Thoracic aorta (tissue), 2 donors: Measurements from ENCODE around the gene SLC25A52. TPM values are rescaled to one million over a fixed set of nuclear protein-coding genes. Genes with fewer than 3 reads are reported as not detected.

Source experiments
- ATAC-seq: fragments of 150-250 bp; one replicate; pipeline ENCODE4 v1.8.0; 2017; ENCODE audit warnings: low read depth; ENCODE audit not compliant: insufficient number of reproducible peaks, low FRiP score
- DNase-seq: peaks from one replicate; pipeline ENCODE4 v3.0.0-alpha.2; 2020; ENCODE audit warnings: low spot score
- H3K27ac ChIP-seq, 2 donors: fragments of 200-600 bp; sonication (generic); 1 replicate in 1 of 2; 2 replicates in 1 of 2; pipeline ENCODE4 v1.5.1; 2016; ENCODE audit warnings: mild to moderate bottlenecking in 2 of 2, moderate library complexity in 2 of 2
- H3K27me3 ChIP-seq: fragments of 200-600 bp; sonication (generic); replicated peaks from 2 replicates; pipeline ENCODE4 v1.6.0; 2016; ENCODE audit warnings: mild to moderate bottlenecking; ENCODE audit not compliant: insufficient read depth
- H3K36me3 ChIP-seq: fragments of 200-600 bp; sonication (generic); one replicate; pipeline ENCODE4 v1.5.1; 2016
- H3K4me1 ChIP-seq, 2 donors: fragments of 200-600 bp; sonication (generic); 1 replicate in 1 of 2; 2 replicates in 1 of 2; pipeline versions ENCODE4 v1.5.1 to v1.6.0; 2016; ENCODE audit warnings: low read depth in 2 of 2, mild to moderate bottlenecking in 1 of 2; ENCODE audit not compliant: control insufficient read depth in 1 of 2
- H3K4me3 ChIP-seq: fragments of 200-600 bp; sonication (generic); 2 replicates; pipeline ENCODE4 v1.5.1; 2016; ENCODE audit warnings: mild to moderate bottlenecking
- H3K9me3 ChIP-seq: fragments of 200-600 bp; sonication (generic); 2 replicates; pipeline ENCODE4 v1.5.1; 2016
- total RNA-seq, 2 donors: library from RNA; depleted of rRNA; stranded (reverse); fragments of >200 nt; gene quantifications; one replicate each; pipeline versions ENCODE4 v1.1.0 to v1.2.3, GENCODE V29; 2016
- TF ChIP-seq, protein P1 (sequence below): fragments of 200-600 bp; sonication (generic); IDR thresholded peaks from one replicate; pipeline ENCODE4 v1.5.1; 2019; ENCODE audit warnings: antibody characterized with exemption

SLC25A52 gene
- total RNA-seq, 2 donors from 2014 or later: not detected

DNA sequence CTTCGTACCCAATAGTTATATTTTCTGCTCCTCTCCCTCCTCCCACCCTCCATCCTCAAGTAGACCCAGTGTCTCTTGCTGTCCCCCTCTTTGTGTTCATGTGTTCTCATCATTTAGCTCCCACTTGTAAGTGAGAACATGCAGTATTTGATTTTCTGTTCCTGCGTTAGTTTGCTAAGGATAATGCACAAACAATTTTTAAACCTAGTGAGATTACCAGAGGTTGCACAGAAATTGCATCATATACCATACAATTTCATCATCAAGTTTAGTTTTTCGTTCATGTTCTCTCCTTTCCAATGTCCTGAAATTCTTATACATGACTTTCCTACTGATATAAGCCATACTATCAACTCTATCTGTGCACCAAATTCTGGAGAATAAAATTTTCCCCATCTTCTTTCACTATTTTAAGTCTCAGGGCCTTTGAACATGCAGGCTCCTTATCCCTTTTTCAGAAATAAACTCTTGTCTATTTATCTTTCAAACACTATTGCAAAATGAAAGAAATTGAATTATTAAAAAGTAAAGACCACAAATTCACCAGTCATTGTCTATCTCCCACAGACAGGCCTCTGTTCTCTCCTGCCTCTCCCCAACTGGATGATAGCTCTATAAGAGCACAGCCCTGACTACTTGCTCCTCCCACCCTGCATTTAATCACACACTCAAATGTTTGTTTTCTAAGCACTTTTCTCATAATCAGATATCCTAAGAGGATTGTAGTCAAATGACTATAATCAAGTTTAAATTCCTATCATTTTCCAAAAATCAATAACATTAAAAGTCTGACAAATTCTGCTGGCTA is 49.1 kb downstream of the SLC25A52 start:
- Histone ChIP-seq H3K27ac (no peak overlapping the region), H3K4me3 (no peak overlapping the region), H3K4me1 (peaks cover 7 to 9% of the 10 kb centered on the region in 2 donors), H3K36me3 (no peaks in the 10 kb centered on the region), H3K27me3 (no peaks in the 10 kb centered on the region), H3K9me3 (no peaks in the 10 kb centered on the region)
- ATAC-seq (no peak), DNase-seq (no peak)
- TF ChIP-seq, protein P1, sequence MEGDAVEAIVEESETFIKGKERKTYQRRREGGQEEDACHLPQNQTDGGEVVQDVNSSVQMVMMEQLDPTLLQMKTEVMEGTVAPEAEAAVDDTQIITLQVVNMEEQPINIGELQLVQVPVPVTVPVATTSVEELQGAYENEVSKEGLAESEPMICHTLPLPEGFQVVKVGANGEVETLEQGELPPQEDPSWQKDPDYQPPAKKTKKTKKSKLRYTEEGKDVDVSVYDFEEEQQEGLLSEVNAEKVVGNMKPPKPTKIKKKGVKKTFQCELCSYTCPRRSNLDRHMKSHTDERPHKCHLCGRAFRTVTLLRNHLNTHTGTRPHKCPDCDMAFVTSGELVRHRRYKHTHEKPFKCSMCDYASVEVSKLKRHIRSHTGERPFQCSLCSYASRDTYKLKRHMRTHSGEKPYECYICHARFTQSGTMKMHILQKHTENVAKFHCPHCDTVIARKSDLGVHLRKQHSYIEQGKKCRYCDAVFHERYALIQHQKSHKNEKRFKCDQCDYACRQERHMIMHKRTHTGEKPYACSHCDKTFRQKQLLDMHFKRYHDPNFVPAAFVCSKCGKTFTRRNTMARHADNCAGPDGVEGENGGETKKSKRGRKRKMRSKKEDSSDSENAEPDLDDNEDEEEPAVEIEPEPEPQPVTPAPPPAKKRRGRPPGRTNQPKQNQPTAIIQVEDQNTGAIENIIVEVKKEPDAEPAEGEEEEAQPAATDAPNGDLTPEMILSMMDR: no peak

DNA sequence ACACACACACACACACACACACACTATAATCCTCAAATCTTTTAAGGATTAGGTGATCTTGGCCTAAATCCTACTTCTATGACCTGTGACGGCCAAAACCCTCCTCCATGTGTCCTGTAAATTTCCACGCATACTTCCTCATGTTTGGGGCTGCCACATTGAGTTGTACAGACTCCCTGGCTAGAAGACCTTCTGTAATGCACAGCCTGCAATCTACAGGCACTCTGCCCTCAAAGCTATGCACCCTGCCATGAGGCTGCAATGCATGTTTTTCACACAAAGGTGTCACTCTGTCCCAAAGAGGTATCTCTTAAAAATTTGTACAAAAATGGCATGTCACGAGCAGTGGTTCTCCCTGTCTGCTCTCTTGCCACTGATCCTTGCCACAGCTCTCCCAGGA is 49.9 kb downstream of the SLC25A52 start:
- DNase-seq: no peak
- H3K4me3 ChIP-seq: no peak overlapping the region
- H3K9me3 ChIP-seq: no peaks in the 10 kb centered on the region
- no peak overlapping the region for H3K27ac ChIP-seq
- H3K36me3 ChIP-seq: no peaks in the 10 kb centered on the region
- no peaks in the 10 kb centered on the region for H3K27me3 ChIP-seq
- peaks cover 7 to 9% of the 10 kb centered on the region in 2 donors for H3K4me1 ChIP-seq
- TF ChIP-seq, protein P1: no peak
- ATAC-seq: no peak

Other genes with a start within 250 kb of the SLC25A52 start
- not detected for gene TTR, start 169.0 kb downstream of the SLC25A52 start, total RNA-seq
- gene B4GALT6, start 76.3 kb downstream of the SLC25A52 start, total RNA-seq: 1 to 10 TPM in 1 of 2 donors, under 1 TPM in 1; 0.95 to 3.0 TPM
- 10 to 100 TPM; 25.7 to 31.0 TPM for gene TRAPPC8, start 182.2 kb upstream of the SLC25A52 start, total RNA-seq